CD4-positive, alpha-beta T cell treated with Interleukin-6 for 4 hours (primary cell): ENCODE measurements around the gene RNF31.
"Not testable (repeated sequence)": the region's sequence is repeated elsewhere in the genome, so short reads cannot be mapped to it uniquely, and the experiment has no call there.

Experiments used
- DNase-seq: peaks from one replicate; pipeline ENCODE4 v3.0.0-alpha.2; 2020; ENCODE audit warnings: mixed read lengths

RNF31 gene

DNA sequence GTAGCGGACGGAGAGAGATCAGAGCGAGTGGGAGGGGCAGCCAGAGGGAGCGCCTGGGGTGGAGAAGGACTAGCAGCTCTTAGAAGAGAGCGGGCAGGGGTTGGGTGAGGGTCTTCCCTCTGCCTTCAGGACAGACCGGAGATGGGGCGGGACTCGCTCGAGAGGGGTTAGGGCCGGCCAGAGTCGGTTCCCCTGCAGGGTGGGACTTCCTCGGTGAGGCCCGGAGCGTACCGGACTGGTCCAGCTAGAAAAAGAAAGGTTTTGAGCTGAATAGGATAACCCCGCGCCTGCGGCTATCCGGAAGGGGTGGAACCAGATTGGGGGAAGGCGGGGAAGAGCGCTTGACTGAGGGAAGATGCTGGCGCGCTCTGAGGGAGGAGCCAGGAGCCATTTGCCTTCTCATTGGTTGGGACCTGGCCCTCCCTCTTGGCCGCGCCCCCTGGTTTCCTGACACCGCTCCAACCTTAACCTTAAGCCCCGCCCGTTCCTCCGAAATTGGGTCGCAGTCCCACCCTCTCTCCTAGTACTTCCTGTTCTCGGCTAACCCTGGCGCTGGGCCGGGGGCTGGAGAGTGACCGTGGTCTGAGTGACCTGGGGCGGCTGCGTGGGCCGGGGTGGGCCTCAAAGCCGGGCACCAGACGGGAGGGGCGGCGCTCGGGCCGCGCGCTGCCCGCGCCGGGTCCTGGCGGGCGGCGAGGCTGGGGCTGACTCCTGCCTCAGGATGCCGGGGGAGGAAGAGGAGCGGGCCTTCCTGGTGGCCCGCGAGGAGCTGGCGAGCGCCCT is at the start of gene RNF31:
Gene RNF31, plus strand, starts transcription at position 521 of the 783 bp plus-strand sequence. Its CDS starts 201 bp downstream, at position 722.
- DNase-seq, result peak; percentile 100

DNA sequence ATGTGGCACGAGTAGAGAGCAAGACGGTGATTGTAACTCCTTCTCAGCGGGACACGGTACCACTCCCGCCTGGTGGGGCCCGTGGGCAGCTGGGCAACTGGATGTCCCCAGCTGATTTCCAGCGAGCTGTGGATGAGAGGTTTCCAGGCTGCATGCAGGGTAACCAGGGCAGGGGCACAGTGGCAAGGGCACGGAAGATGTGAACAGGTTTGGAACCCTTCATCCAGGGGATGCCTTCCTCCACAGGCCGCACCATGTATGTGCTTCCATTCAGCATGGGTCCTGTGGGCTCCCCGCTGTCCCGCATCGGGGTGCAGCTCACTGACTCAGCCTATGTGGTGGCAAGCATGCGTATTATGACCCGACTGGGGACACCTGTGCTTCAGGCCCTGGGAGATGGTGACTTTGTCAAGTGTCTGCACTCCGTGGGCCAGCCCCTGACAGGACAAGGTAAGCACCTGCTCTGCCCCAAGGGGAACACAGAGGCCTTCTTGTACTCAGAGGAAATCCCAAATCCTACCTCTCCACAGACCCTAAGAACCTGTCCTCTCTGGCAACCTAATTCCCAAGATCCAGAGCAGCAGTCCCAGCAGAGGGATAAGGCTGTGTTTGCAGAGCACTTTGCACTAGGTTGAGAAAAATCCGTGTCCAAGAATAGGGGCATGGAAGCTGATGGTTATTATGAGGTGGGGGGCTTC is 48.9 kb upstream of the RNF31 start:
- DNase-seq, result no peak

DNA sequence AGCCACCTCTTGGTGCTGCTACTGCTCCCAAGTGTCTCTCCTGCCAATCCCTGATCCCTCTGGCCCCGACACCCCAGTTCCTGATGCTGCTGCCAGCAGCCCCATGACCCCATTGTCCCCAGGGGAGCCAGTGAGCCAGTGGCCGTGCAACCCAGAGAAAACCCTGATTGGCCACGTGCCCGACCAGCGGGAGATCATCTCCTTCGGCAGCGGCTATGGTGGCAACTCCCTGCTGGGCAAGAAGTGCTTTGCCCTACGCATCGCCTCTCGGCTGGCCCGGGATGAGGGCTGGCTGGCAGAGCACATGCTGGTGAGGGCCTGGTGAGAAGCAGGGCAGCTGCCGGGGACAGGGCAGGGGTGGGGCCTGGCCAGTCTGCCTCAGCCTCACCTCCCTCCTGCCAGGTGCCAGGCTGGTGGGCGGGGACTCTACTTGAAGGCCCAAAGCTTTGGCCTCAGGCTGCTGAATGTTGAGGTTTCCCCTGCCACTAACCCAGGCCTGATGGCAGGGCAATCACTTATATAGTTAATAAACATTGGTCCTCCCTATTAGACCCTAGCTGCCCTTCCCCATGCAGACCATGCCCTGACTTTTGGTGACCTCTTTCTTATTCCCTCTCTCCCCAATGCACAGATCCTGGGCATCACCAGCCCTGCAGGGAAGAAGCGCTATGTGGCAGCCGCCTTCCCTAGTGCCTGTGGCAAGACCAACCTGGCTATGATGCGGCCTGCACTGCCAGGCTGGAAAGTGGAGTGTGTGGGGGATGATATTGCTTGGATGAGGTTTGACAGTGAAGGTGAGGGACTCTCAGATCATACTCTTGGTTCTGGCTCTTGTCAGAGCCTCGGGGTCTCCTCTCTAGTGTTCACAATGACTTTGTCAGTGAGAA is 48.1 kb upstream of the RNF31 start:
- no peak for DNase-seq

DNA sequence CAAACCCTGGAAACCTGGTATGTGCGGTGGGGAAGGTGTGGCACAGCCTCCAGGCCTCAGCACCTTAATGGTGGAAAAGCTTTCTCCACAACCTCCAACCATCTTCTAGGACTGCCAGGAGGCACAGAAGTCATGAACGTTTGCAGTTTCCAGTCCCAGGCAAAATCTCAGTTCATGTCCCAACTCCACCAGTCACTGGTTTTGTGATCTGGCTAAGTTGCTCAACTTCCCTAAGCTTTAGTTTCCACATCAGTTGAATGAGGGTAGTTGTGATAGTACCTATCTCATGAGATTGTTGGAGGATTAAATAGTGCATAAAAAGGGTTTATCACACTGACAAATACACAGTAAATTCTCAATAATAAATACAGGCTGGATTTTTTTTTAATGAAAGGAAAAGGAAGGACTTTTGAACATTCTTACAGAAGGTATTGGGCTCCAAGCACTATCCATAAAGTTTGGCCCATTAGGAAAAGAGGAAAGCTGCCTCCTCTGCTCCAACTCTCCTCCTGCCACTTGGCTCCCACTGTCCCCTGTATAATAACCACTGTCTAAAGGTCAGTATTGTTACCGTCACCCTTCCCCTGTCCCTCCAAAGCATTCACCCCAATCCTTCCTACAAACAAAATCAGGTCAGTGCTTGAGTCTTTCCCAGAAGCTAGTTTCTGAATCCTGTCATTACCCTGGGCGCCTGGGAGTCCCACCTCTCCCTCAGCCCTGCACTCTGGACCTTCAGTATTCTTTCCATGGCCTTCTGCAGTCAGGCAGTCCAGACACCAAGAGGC is 46.9 kb upstream of the RNF31 start:
- DNase-seq, result no peak

DNA sequence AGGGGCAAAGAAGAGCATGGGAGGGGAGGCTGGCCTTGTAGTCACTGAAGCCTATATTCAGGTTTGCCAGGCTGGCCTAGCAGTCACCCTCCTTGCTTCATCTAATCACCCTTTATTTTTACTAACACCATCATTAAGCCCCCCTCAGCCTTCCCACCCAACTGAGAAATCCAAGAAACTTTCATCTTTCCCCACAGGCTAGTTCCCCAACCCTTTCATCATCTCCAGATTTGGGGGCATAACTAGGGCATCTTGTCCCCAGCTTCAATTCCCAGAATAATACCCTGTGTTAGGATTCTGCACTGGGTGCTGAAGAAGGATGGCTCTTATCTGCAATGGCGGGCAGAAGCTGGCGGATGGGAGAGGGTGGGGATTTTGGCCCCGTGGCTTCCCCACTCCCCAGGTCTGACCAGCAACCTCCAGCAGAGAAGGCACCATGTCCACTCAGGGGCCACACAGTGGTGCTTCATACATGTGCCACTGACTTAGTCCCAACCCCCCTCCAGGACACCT is 46.3 kb upstream of the RNF31 start:
- DNase-seq, result no peak

DNA sequence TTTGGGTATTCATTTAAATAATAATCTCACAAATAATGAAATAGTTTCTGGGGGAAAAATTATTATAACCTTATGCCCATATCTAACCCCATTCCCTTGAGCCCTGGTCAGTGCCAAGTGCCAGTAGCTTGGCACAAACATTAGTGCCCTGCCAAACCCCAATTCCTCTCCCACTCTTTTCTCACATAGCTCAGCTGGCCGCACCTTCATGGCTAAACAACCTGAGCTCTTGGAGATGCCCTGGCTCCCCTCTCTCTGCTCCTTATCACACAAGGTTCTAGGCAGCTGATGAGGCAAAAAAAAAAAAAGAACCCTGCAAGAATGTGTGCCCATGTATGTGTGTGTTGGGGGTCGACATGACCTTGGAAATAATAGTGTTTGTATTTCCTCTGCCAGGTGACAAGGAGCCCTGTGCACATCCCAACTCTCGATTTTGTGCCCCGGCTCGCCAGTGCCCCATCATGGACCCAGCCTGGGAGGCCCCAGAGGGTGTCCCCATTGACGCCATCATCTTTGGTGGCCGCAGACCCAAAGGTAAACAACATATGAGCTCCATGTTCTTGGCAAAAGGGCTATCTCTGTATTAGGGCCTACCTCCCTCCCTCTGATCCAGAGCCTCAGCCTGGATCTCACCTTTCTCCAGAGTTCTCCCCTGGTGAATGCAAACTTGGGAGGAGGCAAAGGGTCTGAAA is 44.8 kb upstream of the RNF31 start:
- DNase-seq, result no peak

DNA sequence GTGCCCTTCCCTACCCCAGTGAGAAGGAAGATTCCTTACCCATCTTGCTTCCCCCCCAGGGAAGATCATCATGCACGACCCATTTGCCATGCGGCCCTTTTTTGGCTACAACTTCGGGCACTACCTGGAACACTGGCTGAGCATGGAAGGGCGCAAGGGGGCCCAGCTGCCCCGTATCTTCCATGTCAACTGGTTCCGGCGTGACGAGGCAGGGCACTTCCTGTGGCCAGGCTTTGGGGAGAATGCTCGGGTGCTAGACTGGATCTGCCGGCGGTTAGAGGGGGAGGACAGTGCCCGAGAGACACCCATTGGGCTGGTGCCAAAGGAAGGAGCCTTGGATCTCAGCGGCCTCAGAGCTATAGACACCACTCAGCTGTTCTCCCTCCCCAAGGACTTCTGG is 43.8 kb upstream of the RNF31 start:
- DNase-seq, result no peak

DNA sequence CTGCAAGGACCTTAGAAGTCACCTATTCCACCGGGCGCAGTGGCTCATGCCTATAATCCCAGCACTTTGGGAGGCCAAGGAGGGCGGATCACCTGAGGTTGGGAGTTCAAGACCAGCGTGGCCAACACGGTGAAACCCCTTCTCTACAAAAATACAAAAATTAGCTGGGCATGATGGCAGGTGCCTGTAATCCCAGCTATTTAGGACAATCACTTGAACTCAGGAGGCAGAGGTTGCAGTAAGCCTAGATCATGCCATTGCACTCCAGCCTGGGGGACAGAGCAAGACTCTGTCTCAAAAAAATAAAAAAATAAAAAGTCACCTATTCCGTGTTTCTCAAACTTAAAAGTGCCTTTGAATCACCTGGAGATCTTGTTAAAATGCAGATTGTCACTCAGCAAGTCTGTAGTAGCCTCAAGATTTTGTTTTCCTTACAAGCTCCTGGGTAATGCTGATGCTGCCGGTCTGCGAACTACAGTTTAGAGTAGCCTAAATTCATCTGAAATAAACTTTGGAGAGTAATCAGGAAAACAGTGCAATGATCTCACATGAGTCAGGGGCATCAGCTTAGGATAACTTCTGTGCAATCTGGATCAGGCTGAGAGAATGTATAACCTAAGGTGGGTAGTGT is 41.6 kb upstream of the RNF31 start:
- not testable (repeated sequence) for DNase-seq

DNA sequence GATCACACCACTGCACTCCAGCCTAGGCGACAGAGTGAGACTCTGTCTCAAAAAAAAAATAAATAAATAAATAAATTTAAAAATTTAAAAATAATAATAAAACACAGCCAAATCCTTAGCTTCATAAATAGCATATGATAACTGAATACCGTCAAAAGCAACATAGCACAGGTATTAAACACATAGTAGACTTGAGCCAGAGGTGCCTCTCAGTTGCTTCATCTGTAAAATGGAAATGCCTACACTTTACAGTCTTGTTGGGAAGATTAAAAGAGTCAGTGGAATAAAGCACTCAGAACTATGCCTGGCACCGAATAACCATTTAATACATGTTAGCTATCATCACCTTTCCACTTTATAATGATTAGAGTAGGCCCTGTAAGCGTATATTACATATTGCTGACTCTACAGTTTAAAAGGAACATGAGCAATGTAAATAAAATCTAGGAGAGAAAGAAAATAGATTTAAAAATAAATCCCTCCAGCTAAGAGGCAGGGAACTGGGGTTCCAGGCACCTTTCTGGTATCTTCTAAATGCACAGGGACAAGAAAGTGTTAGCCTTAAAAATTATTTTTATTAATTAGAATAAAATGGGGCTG is 40.5 kb upstream of the RNF31 start:
- no peak for DNase-seq

DNA sequence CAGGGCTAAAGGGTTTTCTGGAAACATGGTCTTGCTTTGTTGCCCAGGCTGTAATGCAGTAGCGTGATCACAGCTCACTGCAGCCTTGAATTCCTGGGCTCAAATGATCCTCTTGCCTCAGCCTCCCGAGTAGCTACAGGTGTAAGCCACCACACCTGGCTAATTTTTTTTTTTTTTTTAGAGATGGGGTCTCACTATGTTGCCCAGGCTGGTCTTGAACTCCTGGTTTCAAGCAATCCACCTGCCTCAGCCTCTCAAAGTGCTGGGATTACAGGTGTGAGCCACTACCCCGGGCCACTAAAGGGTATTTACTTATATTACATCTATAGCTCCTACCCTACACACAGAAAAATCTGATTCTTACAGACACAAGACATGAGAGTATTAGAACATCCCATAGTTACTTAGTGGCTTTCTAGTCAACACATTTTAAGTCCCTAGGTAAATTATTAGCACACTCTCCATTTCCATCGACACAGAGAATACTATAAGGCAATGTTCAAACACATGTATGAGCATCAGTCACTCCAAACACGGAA is 38.9 kb upstream of the RNF31 start:
- no peak for DNase-seq

DNA sequence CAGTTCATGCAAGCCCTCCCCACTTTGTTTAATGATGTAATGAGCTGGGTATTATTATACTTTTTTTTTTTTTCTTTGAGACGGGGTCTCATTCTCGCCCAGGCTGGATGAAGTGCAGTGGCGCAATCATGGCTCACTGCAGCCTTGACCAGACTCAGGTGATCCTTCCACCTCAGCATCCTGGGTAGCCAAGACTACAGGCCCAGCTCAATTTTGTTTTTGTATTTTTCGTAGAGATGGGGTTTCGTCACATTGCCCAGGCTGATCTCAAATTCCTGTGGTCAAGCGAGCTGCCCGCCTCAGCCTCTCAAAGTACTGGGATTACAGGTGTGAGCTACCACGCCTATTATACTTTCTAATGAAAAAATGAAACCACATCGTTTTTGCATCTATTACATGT is 37.2 kb upstream of the RNF31 start:
- no peak for DNase-seq

DNA sequence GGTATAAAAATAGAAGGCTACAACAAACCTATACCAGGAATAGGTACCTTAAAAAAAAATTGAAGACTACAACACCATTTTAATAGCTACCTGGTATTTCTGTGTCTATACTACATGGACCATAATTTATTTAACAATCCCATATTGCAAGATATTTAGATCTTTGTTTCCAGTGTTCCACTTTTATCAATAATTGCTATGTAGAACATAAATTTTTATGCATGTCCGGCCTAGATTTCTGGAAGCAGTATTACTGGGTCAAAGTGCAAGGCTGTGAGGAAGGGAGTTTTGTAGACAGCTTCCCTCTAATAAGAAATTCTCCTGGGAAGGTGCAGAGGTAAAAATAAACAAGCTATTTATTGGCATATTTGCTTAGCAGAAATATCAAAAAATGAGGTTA is 36.8 kb upstream of the RNF31 start:
- no peak for DNase-seq

DNA sequence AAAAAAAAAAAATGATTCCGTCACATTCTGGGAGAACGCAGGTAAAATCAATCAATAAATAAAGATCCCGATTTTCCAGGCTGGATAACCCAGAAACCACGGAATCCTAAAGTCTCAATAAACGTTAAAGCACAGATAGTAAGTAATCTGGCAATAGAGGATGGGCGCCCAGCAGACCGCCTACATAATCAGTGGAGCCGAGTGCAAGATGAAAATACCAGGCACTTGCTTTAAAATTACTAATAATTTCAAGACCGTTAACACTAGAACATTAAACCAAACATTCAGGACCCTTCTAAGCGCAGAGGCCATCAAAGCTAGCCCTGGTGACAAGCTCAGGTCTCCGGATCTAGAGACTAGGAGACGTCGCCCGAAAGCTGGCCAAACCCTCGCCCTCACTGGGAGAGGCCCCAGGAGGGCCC is 33.9 kb upstream of the RNF31 start:
- DNase-seq, result no peak

DNA sequence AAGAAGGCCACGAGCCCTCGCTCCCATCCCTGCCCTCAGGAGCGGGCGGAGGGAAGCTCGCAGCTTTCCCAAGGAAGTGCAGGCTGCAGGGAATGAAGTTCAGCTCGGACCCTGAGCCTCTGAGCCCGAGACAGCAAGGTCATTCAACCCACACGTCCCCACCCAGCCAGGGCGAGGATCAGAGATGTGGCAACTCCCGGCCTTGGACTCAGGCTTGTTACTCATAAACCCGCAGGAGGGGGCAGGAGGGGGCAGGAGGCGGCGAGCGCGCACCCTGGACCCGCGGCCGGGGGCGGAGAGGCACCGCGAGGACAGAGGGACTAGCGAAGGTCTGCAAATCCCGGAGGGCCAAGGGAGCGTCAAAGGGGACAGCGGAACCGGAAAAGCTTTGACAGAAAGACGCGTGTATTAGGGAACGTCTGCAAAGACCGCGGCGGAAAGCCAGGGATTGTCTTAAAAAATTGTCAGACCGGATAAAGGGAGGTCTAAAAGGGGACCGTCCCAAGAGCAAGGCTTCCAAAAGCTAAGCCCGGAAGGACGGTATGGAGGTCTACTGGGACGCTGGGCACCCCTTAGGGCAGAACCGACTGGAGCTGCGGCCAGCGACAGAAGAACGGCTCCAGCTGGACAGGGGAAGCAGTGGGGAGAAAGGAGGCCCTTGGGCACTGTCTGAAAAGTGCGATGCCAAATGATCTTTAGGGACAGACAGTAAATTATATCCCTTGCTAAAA is 33.3 kb upstream of the RNF31 start:
- DNase-seq, result peak; percentile 78

DNA sequence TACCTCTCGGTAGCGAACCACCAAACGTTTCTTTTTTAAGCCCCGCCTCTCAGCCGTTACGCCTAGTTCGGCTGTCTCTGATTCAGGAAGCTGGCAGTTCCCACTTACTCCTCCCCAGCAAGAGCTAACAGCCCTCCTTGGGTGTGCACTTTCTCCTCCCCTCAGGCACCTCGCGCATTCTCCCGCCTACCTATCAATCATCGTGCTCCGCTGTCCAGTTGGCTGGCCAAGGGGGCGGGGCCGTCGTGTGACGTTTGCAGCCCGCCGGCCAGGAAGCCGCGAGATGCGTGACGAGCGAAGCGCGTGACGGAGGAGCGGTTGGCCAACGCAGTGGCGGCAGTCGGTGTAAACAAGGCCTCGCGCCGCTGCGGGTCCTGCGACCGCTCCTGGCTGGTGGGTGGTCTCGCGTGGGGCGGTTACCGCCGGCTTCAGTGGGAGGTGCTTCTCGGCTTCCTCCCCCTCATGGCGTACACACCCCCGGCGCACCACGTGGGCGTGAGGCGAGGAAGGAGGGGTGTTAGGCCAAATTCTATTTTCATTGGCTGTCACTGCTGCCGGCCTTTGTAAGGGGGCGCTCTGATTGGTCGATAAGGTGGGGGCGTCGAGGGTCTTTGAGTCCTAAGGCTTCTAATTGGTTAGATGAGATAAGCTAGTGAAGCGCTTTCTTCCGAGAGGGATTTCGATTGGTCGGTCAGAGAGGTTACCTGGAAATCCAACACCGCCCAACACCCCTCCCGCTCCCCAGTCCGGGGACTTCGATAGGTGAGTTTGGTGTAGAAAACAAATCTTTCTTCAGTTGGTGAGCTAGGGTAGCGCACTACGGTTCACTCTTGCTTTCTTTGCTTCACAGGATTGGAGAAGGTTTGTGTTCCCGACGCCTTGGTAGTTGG is 32.5 kb upstream of the RNF31 start, which contains the start of the genes DCAF11 and NRL:
Gene DCAF11, plus strand, starts transcription at position 246 of the 890 bp plus-strand sequence. CDS start 818 bp downstream, outside the sequence.
Gene NRL, minus strand, starts transcription at position 418 of the 890 bp plus-strand sequence. CDS start 32,101 bp downstream, outside the sequence.
- DNase-seq, result peak; percentile 99

DNA sequence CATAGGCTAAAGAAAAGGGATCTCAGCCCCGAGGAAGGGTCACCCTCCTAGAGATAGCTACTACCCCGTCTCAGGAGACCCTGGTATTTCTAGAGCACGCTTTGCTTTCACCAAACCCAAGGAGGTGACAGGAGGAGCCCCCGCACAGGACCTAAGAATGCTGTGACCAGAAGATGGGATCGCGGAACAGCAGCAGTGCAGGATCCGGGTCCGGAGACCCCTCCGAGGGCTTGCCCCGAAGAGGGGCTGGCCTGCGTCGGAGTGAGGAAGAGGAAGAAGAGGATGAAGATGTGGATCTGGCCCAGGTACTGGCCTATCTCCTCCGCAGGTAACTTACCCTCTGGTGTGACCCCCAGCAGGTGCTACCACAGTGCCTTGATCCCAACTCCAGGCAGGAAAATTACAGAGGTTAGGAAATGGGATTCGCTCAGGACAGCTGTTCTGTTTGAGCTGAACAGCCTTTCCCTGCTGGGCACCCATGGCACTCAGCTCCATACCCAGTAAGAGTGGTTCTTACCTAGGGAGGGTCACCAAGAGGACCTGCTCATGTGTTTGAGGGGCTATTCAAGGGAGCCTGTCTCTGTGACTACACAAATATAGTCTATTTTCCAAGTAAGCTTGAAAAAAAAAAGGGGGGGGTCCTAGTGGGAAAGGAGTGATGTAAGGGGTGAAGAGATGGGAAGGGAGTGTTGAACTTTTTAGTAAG is 31.7 kb upstream of the RNF31 start:
- DNase-seq, result no peak

DNA sequence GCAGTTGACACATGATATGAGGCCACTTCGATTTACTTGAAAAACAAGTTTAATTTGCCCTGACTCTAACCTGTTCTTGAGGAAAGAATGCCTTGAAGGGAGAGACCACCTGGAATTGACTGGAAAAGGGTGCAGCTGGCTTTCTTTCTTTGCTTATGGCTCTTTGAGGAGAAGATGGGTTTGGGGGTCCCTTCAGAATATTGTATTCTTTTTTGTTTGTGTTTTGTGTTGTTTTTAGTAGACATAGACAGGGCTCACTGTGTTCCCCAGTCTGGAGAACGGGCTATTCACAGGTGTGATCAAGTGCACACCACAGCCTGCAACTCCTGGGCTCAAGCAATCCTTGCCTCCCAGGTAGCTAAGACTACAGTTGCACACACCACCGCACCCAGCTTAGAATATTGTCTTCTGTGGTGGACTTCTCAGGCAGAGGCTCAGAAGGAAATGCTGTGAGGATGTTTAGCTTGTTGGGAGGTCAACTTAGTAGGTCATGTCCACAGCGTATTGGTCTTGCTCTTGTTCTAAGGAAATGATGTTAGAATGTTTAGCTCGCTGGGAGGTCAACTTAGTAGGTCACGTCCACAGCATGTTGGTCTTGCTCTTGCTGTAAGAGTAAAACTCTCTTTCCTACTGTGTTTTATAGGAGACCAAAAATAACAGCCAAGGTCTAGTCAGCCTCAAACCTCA is 31.0 kb upstream of the RNF31 start:
- DNase-seq, result no peak
